HEK293 (cell line): ENCODE results near the gene GAS5.

Experiments used
- BCL11A ChIP-seq: fragments of 450-650 bp; formaldehyde crosslinking; IDR thresholded peaks from 2 replicates; pipeline ENCODE4 v1.5.1; 2016; ENCODE audit warnings: low read depth, missing biosample characterization, missing genetic modification characterization
- GLIS2 ChIP-seq: fragments of 450-650 bp; formaldehyde crosslinking; IDR thresholded peaks from 2 replicates; pipeline ENCODE4 v1.5.1; 2016; ENCODE audit warnings: missing biosample characterization, missing genetic modification characterization
- PRDM1 ChIP-seq: fragments of 450-650 bp; formaldehyde crosslinking; IDR thresholded peaks from 2 replicates; pipeline ENCODE4; 2016; ENCODE audit warnings: missing biosample characterization, missing genetic modification characterization
- PRDM10 ChIP-seq: fragments of 450-650 bp; formaldehyde crosslinking; IDR thresholded peaks from 2 replicates; pipeline ENCODE4 v1.5.1; 2016; ENCODE audit warnings: missing biosample characterization, missing genetic modification characterization
- REST ChIP-seq: fragments of 450-650 bp; formaldehyde crosslinking; IDR thresholded peaks from 2 replicates; pipeline ENCODE4 v1.5.1; 2016; ENCODE audit warnings: missing biosample characterization, missing genetic modification characterization
- SETDB1 ChIP-seq: IDR thresholded peaks from one replicate; pipeline ENCODE4 v1.6.1; 2017; ENCODE audit warnings: mild to moderate bottlenecking, low read length, moderate library complexity, mixed read lengths; ENCODE audit not compliant: insufficient read length
- SP3 ChIP-seq: fragments of 450-650 bp; formaldehyde crosslinking; IDR thresholded peaks from 2 replicates; pipeline ENCODE4 v1.5.1; 2016; ENCODE audit warnings: missing biosample characterization, missing genetic modification characterization
- ZBTB1 ChIP-seq: fragments of 450-650 bp; formaldehyde crosslinking; IDR thresholded peaks from 2 replicates; pipeline ENCODE4 v1.5.1; 2016; ENCODE audit warnings: missing biosample characterization, missing genetic modification characterization
- ZBTB21 ChIP-seq: fragments of 450-650 bp; formaldehyde crosslinking; IDR thresholded peaks from 2 replicates; pipeline ENCODE4 v1.5.1; 2017; ENCODE audit warnings: missing biosample characterization, missing genetic modification characterization
- ZBTB7A ChIP-seq: fragments of 450-650 bp; formaldehyde crosslinking; IDR thresholded peaks from 2 replicates; pipeline ENCODE4 v1.5.1; 2016; ENCODE audit warnings: low read depth, missing biosample characterization, missing genetic modification characterization
- ZNF10 ChIP-seq: fragments of 450-650 bp; formaldehyde crosslinking; IDR thresholded peaks from 2 replicates; pipeline ENCODE4 v1.5.1; 2017; ENCODE audit warnings: missing biosample characterization, missing genetic modification characterization
- ZNF132 ChIP-seq: fragments of 450-650 bp; formaldehyde crosslinking; IDR thresholded peaks from 2 replicates; pipeline ENCODE4 v1.5.1; 2017; ENCODE audit warnings: missing biosample characterization, missing genetic modification characterization, borderline replicate concordance
- ZNF138 ChIP-seq: fragments of 450-650 bp; formaldehyde crosslinking; IDR thresholded peaks from 2 replicates; pipeline ENCODE4 v1.5.1; 2016; ENCODE audit warnings: missing biosample characterization, missing genetic modification characterization, borderline replicate concordance
- ZNF174 ChIP-seq: fragments of 450-650 bp; formaldehyde crosslinking; IDR thresholded peaks from 2 replicates; pipeline ENCODE4 v1.5.0; 2017; ENCODE audit warnings: missing biosample characterization, mild to moderate bottlenecking, missing genetic modification characterization
- ZNF214 ChIP-seq: fragments of 450-650 bp; formaldehyde crosslinking; IDR thresholded peaks from 2 replicates; pipeline ENCODE4 v1.5.1; 2017; ENCODE audit warnings: missing biosample characterization, mild to moderate bottlenecking, missing genetic modification characterization, borderline replicate concordance
- ZNF311 ChIP-seq: fragments of 450-650 bp; formaldehyde crosslinking; IDR thresholded peaks from 2 replicates; pipeline ENCODE4 v1.5.1; 2017; ENCODE audit warnings: missing biosample characterization, missing genetic modification characterization, borderline replicate concordance
- ZNF335 ChIP-seq: fragments of 450-650 bp; formaldehyde crosslinking; conservative IDR thresholded peaks from 2 replicates; pipeline ENCODE4 v1.5.1; 2016; ENCODE audit warnings: missing biosample characterization, missing genetic modification characterization
- ZNF350 ChIP-seq: fragments of 450-650 bp; formaldehyde crosslinking; IDR thresholded peaks from 2 replicates; pipeline ENCODE4 v1.5.0; 2017; ENCODE audit warnings: missing biosample characterization, mild to moderate bottlenecking, missing genetic modification characterization
- ZNF555 ChIP-seq: fragments of 450-650 bp; formaldehyde crosslinking; conservative IDR thresholded peaks from 2 replicates; pipeline ENCODE4 v1.5.1; 2017; ENCODE audit warnings: missing biosample characterization, mild to moderate bottlenecking, missing genetic modification characterization, inconsistent platforms
- ZNF560 ChIP-seq: fragments of 450-650 bp; formaldehyde crosslinking; IDR thresholded peaks from 2 replicates; pipeline ENCODE4 v1.5.1; 2017; ENCODE audit warnings: missing biosample characterization, missing genetic modification characterization, borderline replicate concordance
- ZNF571 ChIP-seq: fragments of 450-650 bp; formaldehyde crosslinking; IDR thresholded peaks from 2 replicates; pipeline ENCODE4 v1.5.0; 2017; ENCODE audit warnings: missing biosample characterization, missing genetic modification characterization
- ZNF585B ChIP-seq: fragments of 450-650 bp; formaldehyde crosslinking; IDR thresholded peaks from 2 replicates; pipeline ENCODE4 v1.5.1; 2016; ENCODE audit warnings: missing biosample characterization, missing genetic modification characterization
- ZNF645 ChIP-seq: fragments of 450-650 bp; formaldehyde crosslinking; IDR thresholded peaks from 2 replicates; pipeline ENCODE4; 2016; ENCODE audit warnings: missing biosample characterization, missing genetic modification characterization
- ZNF792 ChIP-seq: fragments of 450-650 bp; formaldehyde crosslinking; IDR thresholded peaks from 2 replicates; pipeline ENCODE4 v1.5.1; 2016; ENCODE audit warnings: missing biosample characterization, missing genetic modification characterization
- ZSCAN23 ChIP-seq: fragments of 450-650 bp; formaldehyde crosslinking; IDR thresholded peaks from 2 replicates; pipeline ENCODE4 v1.5.1; 2016; ENCODE audit warnings: missing biosample characterization, missing genetic modification characterization
- TF ChIP-seq, protein P1 (sequence below): fragments of 450-650 bp; formaldehyde crosslinking; IDR thresholded peaks from 2 replicates; pipeline ENCODE4 v1.5.1; 2016; ENCODE audit warnings: missing biosample characterization, missing genetic modification characterization, low read depth
- TF ChIP-seq, protein P2 (sequence below): fragments of 450-650 bp; formaldehyde crosslinking; IDR thresholded peaks from 2 replicates; pipeline ENCODE4 v1.5.1; 2017; ENCODE audit warnings: missing biosample characterization, missing genetic modification characterization

The GAS5 gene

DNA sequence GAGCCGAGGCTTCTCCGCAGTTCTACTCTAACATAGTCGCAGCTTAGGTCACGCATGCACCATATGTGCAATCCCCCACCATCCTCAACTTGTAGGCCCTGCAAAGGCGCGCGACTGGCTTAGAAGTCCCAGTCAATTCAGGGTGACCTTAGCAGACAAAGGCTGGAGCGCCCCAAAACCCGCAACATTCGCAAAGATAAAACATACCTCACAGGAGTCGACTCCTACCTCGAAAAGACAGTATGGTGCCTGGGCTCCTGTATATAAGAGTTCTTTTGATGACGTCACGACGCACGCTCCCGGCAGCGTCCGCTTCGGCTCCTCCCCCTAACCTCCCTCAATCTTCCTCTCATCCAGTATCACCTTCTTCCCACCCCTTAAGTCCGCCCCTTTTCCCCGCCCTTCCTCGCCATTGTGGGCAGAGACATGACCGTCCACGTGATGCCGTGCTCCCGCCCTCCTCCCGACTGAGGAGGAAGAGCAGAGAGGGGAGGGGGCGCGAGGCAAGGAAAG is at the start of gene GAS5 (continued):
- TF ChIP-seq ZNF311: no peak
- no peak for TF ChIP-seq PRDM10
- TF ChIP-seq ZBTB1 (tag by site-specific recombination): no peak; the same call in 1 of the 2 replicates
- TF ChIP-seq BCL11A (tag by site-specific recombination): no peak
- TF ChIP-seq ZNF645: no peak
- no peak for TF ChIP-seq ZNF138 (tag by site-specific recombination)
- TF ChIP-seq ZNF132 (tag by site-specific recombination): no peak
- 0 out of 2 replicates have a peak, but pooled peaks have one; percentile 42 for TF ChIP-seq ZSCAN23 (tag by site-specific recombination)
- TF ChIP-seq, protein P1, sequence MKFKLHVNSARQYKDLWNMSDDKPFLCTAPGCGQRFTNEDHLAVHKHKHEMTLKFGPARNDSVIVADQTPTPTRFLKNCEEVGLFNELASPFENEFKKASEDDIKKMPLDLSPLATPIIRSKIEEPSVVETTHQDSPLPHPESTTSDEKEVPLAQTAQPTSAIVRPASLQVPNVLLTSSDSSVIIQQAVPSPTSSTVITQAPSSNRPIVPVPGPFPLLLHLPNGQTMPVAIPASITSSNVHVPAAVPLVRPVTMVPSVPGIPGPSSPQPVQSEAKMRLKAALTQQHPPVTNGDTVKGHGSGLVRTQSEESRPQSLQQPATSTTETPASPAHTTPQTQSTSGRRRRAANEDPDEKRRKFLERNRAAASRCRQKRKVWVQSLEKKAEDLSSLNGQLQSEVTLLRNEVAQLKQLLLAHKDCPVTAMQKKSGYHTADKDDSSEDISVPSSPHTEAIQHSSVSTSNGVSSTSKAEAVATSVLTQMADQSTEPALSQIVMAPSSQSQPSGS (tag by site-specific recombination): peak; percentile 100
- TF ChIP-seq SP3: peak; percentile 99
- no peak for TF ChIP-seq ZNF350 (tag by site-specific recombination)
- TF ChIP-seq ZNF585B: no peak
- 0 out of 2 replicates have a peak, but pooled peaks have one; percentile 21 for TF ChIP-seq ZBTB7A (tag by site-specific recombination)
- TF ChIP-seq ZNF555: no peak
- peak; percentile 57; the same call in 1 of the 2 replicates for TF ChIP-seq REST
- no peak for TF ChIP-seq ZNF571 (tag by site-specific recombination)
- peak; percentile 96 for TF ChIP-seq ZBTB21
- peak; percentile 49; the same call in 1 of the 2 replicates for TF ChIP-seq ZNF10 (tag by site-specific recombination)
- TF ChIP-seq ZNF792 (tag by site-specific recombination): no peak
- no peak for TF ChIP-seq ZNF335 (tag by site-specific recombination)
- no peak for TF ChIP-seq ZNF560 (tag by site-specific recombination)
- TF ChIP-seq ZNF174 (tag by site-specific recombination): no peak
- TF ChIP-seq PRDM1 (tag by site-specific recombination): no peak
- TF ChIP-seq GLIS2: no peak
- TF ChIP-seq, protein P2, sequence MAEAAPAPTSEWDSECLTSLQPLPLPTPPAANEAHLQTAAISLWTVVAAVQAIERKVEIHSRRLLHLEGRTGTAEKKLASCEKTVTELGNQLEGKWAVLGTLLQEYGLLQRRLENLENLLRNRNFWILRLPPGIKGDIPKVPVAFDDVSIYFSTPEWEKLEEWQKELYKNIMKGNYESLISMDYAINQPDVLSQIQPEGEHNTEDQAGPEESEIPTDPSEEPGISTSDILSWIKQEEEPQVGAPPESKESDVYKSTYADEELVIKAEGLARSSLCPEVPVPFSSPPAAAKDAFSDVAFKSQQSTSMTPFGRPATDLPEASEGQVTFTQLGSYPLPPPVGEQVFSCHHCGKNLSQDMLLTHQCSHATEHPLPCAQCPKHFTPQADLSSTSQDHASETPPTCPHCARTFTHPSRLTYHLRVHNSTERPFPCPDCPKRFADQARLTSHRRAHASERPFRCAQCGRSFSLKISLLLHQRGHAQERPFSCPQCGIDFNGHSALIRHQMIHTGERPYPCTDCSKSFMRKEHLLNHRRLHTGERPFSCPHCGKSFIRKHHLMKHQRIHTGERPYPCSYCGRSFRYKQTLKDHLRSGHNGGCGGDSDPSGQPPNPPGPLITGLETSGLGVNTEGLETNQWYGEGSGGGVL: no peak
- no peak for TF ChIP-seq SETDB1
- no peak for TF ChIP-seq ZNF214 (tag by site-specific recombination)
